CD14-positive monocyte (primary cell): ENCODE measurements around the gene ATG101. TPM values are rescaled to one million over a fixed set of nuclear protein-coding genes. Genes with fewer than 3 reads are reported as not detected.
A peak's percentile ranks its signal among the peaks of the same experiment; 100 is the strongest.

Source experiments
- DNase-seq, 3 donors: peaks; one replicate each; pipeline ENCODE4 v3.0.0-alpha.2; 2011 to 2022
- H2AFZ ChIP-seq: 2 replicates; pipeline ENCODE4 v1.6.0; 2012; ENCODE audit warnings: mild to moderate bottlenecking, low read depth, low read length, inconsistent platforms; ENCODE audit not compliant: insufficient read depth, poor library complexity, severe bottlenecking
- H3K27ac ChIP-seq, 2 donors: 1 replicate in 1 of 2; 2 replicates in 1 of 2; pipeline ENCODE4 v1.5.1; 2012 to 2013; ENCODE audit warnings: low read length in 2 of 2, control low read depth in 1 of 2, inconsistent platforms in 1 of 2, low read depth in 1 of 2, mild to moderate bottlenecking in 1 of 2
- H3K27me3 ChIP-seq, 2 donors: one replicate each; pipeline versions ENCODE4 v1.6.0 to v1.6.1; 2011 to 2013; ENCODE audit warnings: low read length in 2 of 2; ENCODE audit not compliant: control insufficient read depth in 2 of 2, insufficient read depth in 2 of 2
- H3K36me3 ChIP-seq, 2 donors: replicated peaks in 1 of 2; 1 replicate in 1 of 2; 2 replicates in 1 of 2; pipeline versions ENCODE4 v1.5.1 to v1.6.1; 2012 to 2013; ENCODE audit warnings: low read length in 2 of 2, control low read depth in 1 of 2, inconsistent platforms in 1 of 2, mild to moderate bottlenecking in 1 of 2; ENCODE audit not compliant: insufficient read depth in 2 of 2, control insufficient read depth in 1 of 2
- H3K4me1 ChIP-seq, 2 donors: 1 replicate in 1 of 2; 2 replicates in 1 of 2; pipeline versions ENCODE4 v1.5.1 to v1.6.1; 2012 to 2013; ENCODE audit warnings: low read length in 2 of 2, control low read depth in 1 of 2, inconsistent platforms in 1 of 2, mild to moderate bottlenecking in 1 of 2, moderate library complexity in 1 of 2; ENCODE audit not compliant: insufficient read depth in 2 of 2, control insufficient read depth in 1 of 2
- H3K4me2 ChIP-seq: replicated peaks from 2 replicates; pipeline ENCODE3; 2012; ENCODE audit warnings: low read length, moderate library complexity, mild to moderate bottlenecking; ENCODE audit not compliant: poor library complexity, severe bottlenecking; ENCODE audit errors: extremely low read depth
- H3K4me3 ChIP-seq, 3 experiments: fragments of 200-600 bp in 1 of 3; sonication (generic) in 1 of 3; replicated peaks in 1 of 3; 1 replicate in 2 of 3; 2 replicates in 1 of 3; pipeline ENCODE4 v1.5.1; 2011 to 2013; ENCODE audit warnings: low read length in 3 of 3, mild to moderate bottlenecking in 3 of 3, control low read depth in 2 of 3, low read depth in 2 of 3, inconsistent platforms in 1 of 3, moderate library complexity in 1 of 3
- H3K79me2 ChIP-seq: 2 replicates; pipeline ENCODE4 v1.6.0; 2012; ENCODE audit warnings: mild to moderate bottlenecking, control low read depth, inconsistent platforms, low read length, moderate library complexity; ENCODE audit not compliant: insufficient read depth
- H3K9ac ChIP-seq: 2 replicates; pipeline ENCODE4 v1.6.0; 2017; ENCODE audit warnings: low read length, mild to moderate bottlenecking; ENCODE audit not compliant: insufficient read depth, poor library complexity, severe bottlenecking
- H3K9me3 ChIP-seq, 2 donors: replicated peaks in 1 of 2; 1 replicate in 1 of 2; 2 replicates in 1 of 2; pipeline versions ENCODE4 v1.5.1 to v1.6.1; 2012 to 2013; ENCODE audit warnings: low read length in 2 of 2, control low read depth in 1 of 2; ENCODE audit not compliant: control insufficient read depth in 1 of 2, insufficient read depth in 1 of 2
- H4K20me1 ChIP-seq: 2 replicates; pipeline ENCODE4 v1.6.0; 2012; ENCODE audit warnings: mild to moderate bottlenecking, low read length, control low read depth, moderate library complexity; ENCODE audit not compliant: insufficient read depth
- H3K27ac Mint-ChIP-seq, 7 donors: one replicate each; pipeline ENCODE4 v1.8.0; 2020; ENCODE audit warnings: mild to moderate bottlenecking in 7 of 7, mixed read lengths in 7 of 7, moderate library complexity in 6 of 7, inconsistent platforms in 2 of 7
- H3K27me3 Mint-ChIP-seq, 3 donors: one replicate each; pipeline ENCODE4 v1.8.0; 2021 to 2022; ENCODE audit warnings: low read depth in 3 of 3, mild to moderate bottlenecking in 3 of 3, mixed read lengths in 3 of 3, moderate library complexity in 3 of 3, inconsistent platforms in 1 of 3
- H3K36me3 Mint-ChIP-seq, 2 donors: one replicate each; pipeline ENCODE4 v1.8.0; 2020; ENCODE audit warnings: mixed read lengths in 2 of 2, inconsistent platforms in 1 of 2, mild to moderate bottlenecking in 1 of 2
- H3K4me1 Mint-ChIP-seq: one replicate; pipeline ENCODE4 v1.8.0; 2020; ENCODE audit warnings: mild to moderate bottlenecking, mixed read lengths
- H3K4me3 Mint-ChIP-seq, 2 donors: one replicate each; pipeline ENCODE4 v1.8.0; 2020; ENCODE audit warnings: mild to moderate bottlenecking in 2 of 2, mixed read lengths in 2 of 2, moderate library complexity in 1 of 2
- H3K9me3 Mint-ChIP-seq, 7 donors: one replicate each; pipeline ENCODE4 v1.8.0; 2020 to 2022; ENCODE audit warnings: mixed read lengths in 7 of 7, mild to moderate bottlenecking in 6 of 7, moderate library complexity in 6 of 7, inconsistent platforms in 2 of 7
- WGBS: methylation state at CpG from one replicate; pipeline ENCODE4 v1.1.5; 2013; ENCODE audit warnings: missing lambda C conversion rate; ENCODE audit not compliant: insufficient coverage; 5-methylcytosine and 5-hydroxymethylcytosine counted together
- intact Hi-C, 2 donors: fragments of 100-400 bp; cut with micrococcal nuclease; formaldehyde crosslinking; loops; one replicate each; pipeline versions ENCODE4 v1.15.0 to v1.15.1; 2023
- polyA plus RNA-seq, 3 donors: library from polyadenylated mRNA; depleted of rRNA in 1 of 3; unstranded in 2 of 3; stranded (reverse) in 1 of 3; fragments of 300-500 nt in 2 of 3; fragments of >200 nt in 1 of 3; fragmentation: Illumina TruSeq in 2 of 3; gene quantifications; 1 replicate in 2 of 3; 2 replicates in 1 of 3; pipeline ENCODE4 v1.2.3, GENCODE V29; 2012 to 2021
- TF ChIP-seq, protein P1 (sequence below): fragments of 200-600 bp; IDR thresholded peaks from one replicate; pipeline ENCODE4 v1.8.0; 2022; ENCODE audit warnings: antibody characterized with exemption, mild to moderate bottlenecking

The ATG101 gene
- polyA plus RNA-seq, 3 donors = 20.5 to 120 (median 26.4) TPM

- WGBS = 97% methylated on average over 23 of the region's 23 CpGs
- peak overlapping the region in 1 of 2 donors; percentile 26 for H3K4me3 Mint-ChIP-seq
Measured at GRCh38 chr12:52056801-52057637, 12.8 kb upstream of the ATG101 start.

More at GRCh38 chr12:52056801-52057637, 12.8 kb upstream of the ATG101 start:
- H3K9me3 Mint-ChIP-seq = peaks cover 0 to 6% (median 1%) of the 10 kb centered on the region in 7 donors
- Histone ChIP-seq H3K36me3 (peaks cover 0 to 20% of the 10 kb centered on the region in 2 donors), H3K27me3 (peaks cover 0 to 8% of the 10 kb centered on the region in 2 donors), H2AFZ (no peak overlapping the region), H3K4me2 (no peak overlapping the region), H3K4me1 (peaks cover 5 to 19% of the 10 kb centered on the region in 2 donors), H3K4me3 (no peak overlapping the region), H4K20me1 (peaks cover 67% of the 10 kb centered on the region), H3K27ac (no peak overlapping the region), H3K9ac (no peak overlapping the region), H3K9me3 (no peaks in the 10 kb centered on the region), H3K79me2 (no peaks in the 10 kb centered on the region)
- H3K27me3 Mint-ChIP-seq = peaks cover 14 to 15% (median 14%) of the 10 kb centered on the region in 3 donors
- TF ChIP-seq, protein P1, sequence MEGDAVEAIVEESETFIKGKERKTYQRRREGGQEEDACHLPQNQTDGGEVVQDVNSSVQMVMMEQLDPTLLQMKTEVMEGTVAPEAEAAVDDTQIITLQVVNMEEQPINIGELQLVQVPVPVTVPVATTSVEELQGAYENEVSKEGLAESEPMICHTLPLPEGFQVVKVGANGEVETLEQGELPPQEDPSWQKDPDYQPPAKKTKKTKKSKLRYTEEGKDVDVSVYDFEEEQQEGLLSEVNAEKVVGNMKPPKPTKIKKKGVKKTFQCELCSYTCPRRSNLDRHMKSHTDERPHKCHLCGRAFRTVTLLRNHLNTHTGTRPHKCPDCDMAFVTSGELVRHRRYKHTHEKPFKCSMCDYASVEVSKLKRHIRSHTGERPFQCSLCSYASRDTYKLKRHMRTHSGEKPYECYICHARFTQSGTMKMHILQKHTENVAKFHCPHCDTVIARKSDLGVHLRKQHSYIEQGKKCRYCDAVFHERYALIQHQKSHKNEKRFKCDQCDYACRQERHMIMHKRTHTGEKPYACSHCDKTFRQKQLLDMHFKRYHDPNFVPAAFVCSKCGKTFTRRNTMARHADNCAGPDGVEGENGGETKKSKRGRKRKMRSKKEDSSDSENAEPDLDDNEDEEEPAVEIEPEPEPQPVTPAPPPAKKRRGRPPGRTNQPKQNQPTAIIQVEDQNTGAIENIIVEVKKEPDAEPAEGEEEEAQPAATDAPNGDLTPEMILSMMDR = no peak
- peaks cover 8% of the 10 kb centered on the region for H3K4me1 Mint-ChIP-seq
- no peak for DNase-seq
- intact Hi-C loops = no loop called here
- H3K36me3 Mint-ChIP-seq = peaks cover 14 to 33% of the 10 kb centered on the region in 2 donors
- H3K27ac Mint-ChIP-seq = peak overlapping the region in 2 of 7 donors; percentile 52 to 74
